ENCODE measurements around the gene HHIPL1. TPM values are rescaled to one million over a fixed set of nuclear protein-coding genes. Genes with fewer than 3 reads are reported as not detected.

Gene HHIPL1
- total RNA-seq, 1 experiment from 2014 or later = 2.6 TPM

- Mint-ChIP-seq H3K9me3 (peaks cover 11 to 33% of the 10 kb centered on the region in 2 experiments), H3K4me3 (no peak overlapping the region), H3K36me3 (ENCODE audit: insufficient read depth in 1 of 3, low read depth in 3 of 3) (peaks cover 8 to 10% (median 9%) of the 10 kb centered on the region in 3 experiments; a peak in 6 of 7 replicates), H3K27me3 (ENCODE audit: low read depth) (peaks cover 21% of the 10 kb centered on the region), H3K27ac (no peak overlapping the region), H3K4me1 (no peaks in the 10 kb centered on the region)
- Histone ChIP-seq H3K4ac (ENCODE audit: low read depth, low read length) (no peak overlapping the region), H4K91ac (ENCODE audit: insufficient read length, low read depth, low read length) (no peak overlapping the region), H2AFZ (ENCODE audit: low read length) (no peak overlapping the region), H3K18ac (ENCODE audit: insufficient read length, low read depth, low read length) (no peak overlapping the region), H3K4me2 (ENCODE audit: insufficient read depth, insufficient read length, low read length) (no peak overlapping the region), H2BK5ac (ENCODE audit: insufficient read length, low read length) (no peak overlapping the region), H2BK12ac (ENCODE audit: insufficient read length, low read depth, low read length) (no peak overlapping the region), H2AK5ac (ENCODE audit: insufficient read length, low read length) (no peak overlapping the region), H3K14ac (ENCODE audit: insufficient read depth, low read length) (no peak overlapping the region), H3K79me1 (ENCODE audit: insufficient read depth, low read depth, low read length, poor library complexity, severe bottlenecking) (no peaks in the 10 kb centered on the region), H3K27ac (ENCODE audit: insufficient read length, low read depth, low read length) (no peak overlapping the region), H3K9me3 (ENCODE audit: control insufficient read depth, low read depth, low read length) (peaks cover 4% of the 10 kb centered on the region), H3K4me1 (ENCODE audit: insufficient read depth, low read length) (no peaks in the 10 kb centered on the region), H3K9ac (ENCODE audit: extremely low read depth, insufficient read length, low read length) (no peak overlapping the region), H4K8ac (replicated peaks; ENCODE audit: insufficient read length, low read depth, low read length) (no peak overlapping the region), H3K23ac (ENCODE audit: insufficient read length, low read depth, low read length) (no peak overlapping the region), H3T11ph (ENCODE audit: low read length) (no peak overlapping the region), H3K79me2 (ENCODE audit: insufficient read depth, low read length) (no peaks in the 10 kb centered on the region), H2BK20ac (ENCODE audit: low read depth, low read length, poor library complexity, severe bottlenecking) (no peak overlapping the region), H2BK120ac (ENCODE audit: low read depth, low read length, poor library complexity, severe bottlenecking) (no peak overlapping the region), H3K27me3 (ENCODE audit: insufficient read depth, low read length) (no peaks in the 10 kb centered on the region), H3K56ac (ENCODE audit: insufficient read length, low read depth, low read length) (no peak overlapping the region), H2BK15ac (ENCODE audit: low read depth, low read length) (no peak overlapping the region), H4K20me1 (ENCODE audit: control insufficient read depth, insufficient read depth, insufficient read length) (no peaks in the 10 kb centered on the region), H3K23me2 (ENCODE audit: insufficient read length, low read depth, low read length, poor library complexity, severe bottlenecking) (peaks cover 4% of the 10 kb centered on the region), H4K5ac (ENCODE audit: insufficient read length, low read depth, low read length) (no peak overlapping the region)
- peak; percentile 14 for DNase-seq
- no CpG with 5 or more reads among the region's 7 CpGs for WGBS (ENCODE audit: extremely low coverage, insufficient read length, low lambda C conversion rate)
- TF ChIP-seq, protein P1, sequence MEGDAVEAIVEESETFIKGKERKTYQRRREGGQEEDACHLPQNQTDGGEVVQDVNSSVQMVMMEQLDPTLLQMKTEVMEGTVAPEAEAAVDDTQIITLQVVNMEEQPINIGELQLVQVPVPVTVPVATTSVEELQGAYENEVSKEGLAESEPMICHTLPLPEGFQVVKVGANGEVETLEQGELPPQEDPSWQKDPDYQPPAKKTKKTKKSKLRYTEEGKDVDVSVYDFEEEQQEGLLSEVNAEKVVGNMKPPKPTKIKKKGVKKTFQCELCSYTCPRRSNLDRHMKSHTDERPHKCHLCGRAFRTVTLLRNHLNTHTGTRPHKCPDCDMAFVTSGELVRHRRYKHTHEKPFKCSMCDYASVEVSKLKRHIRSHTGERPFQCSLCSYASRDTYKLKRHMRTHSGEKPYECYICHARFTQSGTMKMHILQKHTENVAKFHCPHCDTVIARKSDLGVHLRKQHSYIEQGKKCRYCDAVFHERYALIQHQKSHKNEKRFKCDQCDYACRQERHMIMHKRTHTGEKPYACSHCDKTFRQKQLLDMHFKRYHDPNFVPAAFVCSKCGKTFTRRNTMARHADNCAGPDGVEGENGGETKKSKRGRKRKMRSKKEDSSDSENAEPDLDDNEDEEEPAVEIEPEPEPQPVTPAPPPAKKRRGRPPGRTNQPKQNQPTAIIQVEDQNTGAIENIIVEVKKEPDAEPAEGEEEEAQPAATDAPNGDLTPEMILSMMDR (conservative IDR thresholded peaks at IDR 0.05) = no peak
These were observed 63.5 kb downstream of the HHIPL1 start for GRCh38 chr14:99708449-99708848.

All from H9 (cell line).